Stimulated activated CD4-positive, alpha-beta T cell treated with anti-CD3 and anti-CD28 coated beads, TNF-alpha, amount 100 ng/mL, for 1 hour (primary cell): ENCODE data around the gene NPHP3.
"Not testable (repeated sequence)": the region's sequence is repeated elsewhere in the genome, so short reads cannot be mapped to it uniquely, and the experiment has no call there.

Experiments
- DNase-seq, 3 donors: peaks; one replicate each; pipeline ENCODE4 v3.0.0-alpha.2; 2020; ENCODE audit warnings: low read depth in 3 of 3, low spot score in 1 of 3

NPHP3 gene

GRCh38 chr3:132642539-132642847 is 79.7 kb downstream of the NPHP3 start:
- DNase-seq: no peak

DNA sequence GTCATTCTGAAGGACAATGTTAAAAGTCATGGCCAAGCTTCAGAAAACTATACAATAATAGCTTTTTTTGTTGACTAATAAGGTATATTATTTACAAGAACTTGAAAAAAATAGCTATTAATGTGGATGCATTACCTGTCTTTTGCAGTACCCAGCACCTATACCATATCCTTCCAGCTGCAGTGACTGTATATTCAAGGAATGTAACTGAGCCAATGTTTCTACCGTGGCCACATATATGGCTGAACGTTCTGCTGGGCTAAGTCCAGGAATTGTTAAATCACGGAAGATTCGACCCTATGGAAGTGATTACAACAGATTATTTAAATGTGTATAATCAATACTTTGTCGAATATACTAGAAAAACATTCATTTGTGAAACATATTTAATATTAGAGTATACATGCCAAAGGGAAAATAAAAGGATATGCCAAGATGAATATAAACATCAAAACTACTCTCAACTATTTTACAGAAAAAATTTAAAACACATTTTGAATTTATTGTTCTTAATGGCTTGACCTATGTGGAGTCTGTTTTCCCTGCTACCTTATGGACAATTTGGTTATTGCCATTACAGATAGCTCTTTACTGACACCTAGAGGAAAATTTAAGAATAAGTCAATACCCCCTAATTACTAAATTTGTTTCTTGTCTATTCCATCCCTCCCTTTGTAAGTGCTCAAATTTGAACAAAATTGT is 80.2 kb downstream of the NPHP3 start:
- no peak for DNase-seq

DNA sequence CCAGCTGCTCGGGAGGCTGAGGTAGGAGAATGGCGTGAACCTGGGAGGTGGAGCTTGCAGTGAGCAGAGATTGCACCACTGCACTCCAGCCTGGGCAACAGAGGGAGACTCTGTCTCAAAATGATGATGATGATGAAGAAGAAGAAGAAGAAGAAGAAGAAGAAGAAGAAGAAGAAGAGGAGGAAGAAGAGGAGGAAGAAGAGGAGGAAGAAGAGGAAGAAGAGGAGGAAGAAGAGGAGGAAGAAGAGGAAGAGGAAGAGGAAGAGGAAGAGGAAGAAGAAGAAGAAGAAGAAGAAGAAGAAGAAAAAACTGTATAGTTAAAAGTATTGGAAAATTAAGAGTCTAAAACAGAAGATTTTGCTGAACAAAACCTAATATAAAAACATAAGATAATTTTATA is 80.8 kb downstream of the NPHP3 start:
- not testable (repeated sequence) for DNase-seq

- no peak for DNase-seq
Observed at GRCh38 chr3:132638706-132639105, 83.5 kb downstream of the NPHP3 start.

- DNase-seq: no peak
Observed at GRCh38 chr3:132637590-132637989, 84.6 kb downstream of the NPHP3 start.

DNA sequence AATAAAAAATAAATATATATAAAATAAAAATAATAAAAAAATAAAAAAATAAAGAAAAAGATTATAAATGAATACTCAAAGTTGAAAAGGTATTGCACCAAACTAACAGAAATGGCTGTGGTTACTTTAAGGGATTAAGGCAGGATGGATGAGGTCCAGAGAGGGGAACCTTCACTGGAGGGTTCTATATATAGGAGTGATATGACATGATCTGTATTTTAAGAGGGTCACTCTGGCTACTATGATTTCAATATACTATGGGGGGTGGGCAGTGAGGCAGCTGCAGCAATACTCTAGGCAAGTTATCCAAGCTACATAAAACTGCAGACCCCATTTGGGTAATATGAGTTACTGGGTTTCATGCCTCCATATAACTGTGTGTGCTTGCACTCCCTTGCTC is 87.2 kb downstream of the NPHP3 start:
- no peak for DNase-seq
